Type B pancreatic cell (in vitro differentiated cells): Measurements from ENCODE around the gene CBFA2T3. TPM values are rescaled to one million over a fixed set of nuclear protein-coding genes. Genes with fewer than 3 reads are reported as not detected.

ENCODE experiments used
- DNase-seq: peaks from one replicate; pipeline ENCODE4 v3.0.0; 2021; ENCODE audit warnings: mixed read lengths; ENCODE audit not compliant: unreplicated experiment; ENCODE audit errors: extremely low spot score
- H3K27ac Mint-ChIP-seq: 2 replicates; pipeline ENCODE4 v1.8.0; 2021; ENCODE audit warnings: mild to moderate bottlenecking, mixed read lengths
- H3K27me3 Mint-ChIP-seq: 2 replicates; pipeline ENCODE4 v1.8.0; 2021; ENCODE audit warnings: mixed read lengths
- H3K36me3 Mint-ChIP-seq: 2 replicates; pipeline ENCODE4 v1.8.0; 2021; ENCODE audit warnings: mixed read lengths
- H3K4me1 Mint-ChIP-seq: one replicate; pipeline ENCODE4 v1.8.0; 2021; ENCODE audit warnings: mixed read lengths; ENCODE audit not compliant: unreplicated experiment
- H3K4me3 Mint-ChIP-seq: 2 replicates; pipeline ENCODE4 v1.8.0; 2021; ENCODE audit warnings: mild to moderate bottlenecking, mixed read lengths
- H3K9me3 Mint-ChIP-seq: 2 replicates; pipeline ENCODE4 v1.8.0; 2021; ENCODE audit warnings: mixed read lengths
- total RNA-seq: library from RNA; stranded (reverse); gene quantifications from 2 replicates; pipeline ENCODE4 v1.2.1, GENCODE V29; 2021; ENCODE audit warnings: low replicate concordance
- TF ChIP-seq, protein P1 (sequence below): fragments of 200-600 bp; sonication (generic); conservative IDR thresholded peaks from 2 replicates; pipeline ENCODE4 v1.5.0; 2021; ENCODE audit warnings: antibody characterized with exemption, mild to moderate bottlenecking

CBFA2T3 gene
- total RNA-seq, 1 donor from 2014 or later = 8.9 TPM

DNA sequence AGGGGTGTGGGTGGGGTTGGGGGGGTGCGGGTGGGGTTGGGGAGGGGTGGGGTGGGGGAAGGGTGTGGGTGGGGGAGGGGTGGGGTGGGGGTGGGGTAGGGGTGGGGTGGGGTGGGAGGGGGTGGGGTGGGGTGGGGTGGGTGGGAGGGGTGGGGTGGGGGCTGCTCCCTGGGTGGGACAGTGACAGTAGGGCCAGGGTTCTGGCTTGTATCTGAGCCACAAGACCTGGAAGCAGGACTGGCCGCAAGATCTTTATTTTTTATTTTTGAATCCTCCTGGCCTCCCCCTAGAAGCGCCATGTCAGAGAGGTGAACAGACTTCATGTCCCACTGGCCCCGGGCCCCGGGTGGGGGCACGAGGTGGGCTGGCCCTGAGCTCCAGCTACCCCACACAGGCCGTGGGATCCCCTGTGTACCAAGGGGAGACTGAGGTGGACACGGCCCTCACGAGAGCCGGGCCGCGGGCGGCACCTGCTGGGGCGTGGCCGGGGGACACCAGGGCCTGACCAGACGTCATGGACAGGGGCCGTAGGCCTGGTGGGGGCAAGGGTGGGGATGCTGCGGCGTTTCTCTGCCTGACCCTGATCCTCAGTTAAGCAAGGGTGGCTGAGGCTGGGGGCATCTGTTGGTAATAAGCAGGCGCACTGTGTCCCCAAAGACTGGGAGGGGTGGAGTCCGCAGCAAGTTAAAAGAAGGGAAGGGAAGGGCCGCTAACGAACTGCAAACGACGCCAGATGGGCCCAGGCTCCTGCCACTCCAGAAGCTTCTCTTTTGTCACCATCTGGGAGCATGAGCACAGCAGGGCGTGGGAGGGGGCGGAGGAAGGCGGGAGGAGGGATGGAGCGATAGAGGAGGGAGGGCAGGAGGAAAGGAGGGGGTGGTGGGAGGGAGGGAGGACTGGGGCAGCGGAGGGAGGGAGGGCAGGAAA lies 88.3 kb downstream of the CBFA2T3 start:
- Mint-ChIP-seq H3K4me1 (no peaks in the 10 kb centered on the region), H3K27me3 (no peaks in the 10 kb centered on the region), H3K9me3 (no peaks in the 10 kb centered on the region), H3K36me3 (no peaks in the 10 kb centered on the region), H3K27ac (no peak overlapping the region), H3K4me3 (no peak overlapping the region)
- TF ChIP-seq, protein P1, sequence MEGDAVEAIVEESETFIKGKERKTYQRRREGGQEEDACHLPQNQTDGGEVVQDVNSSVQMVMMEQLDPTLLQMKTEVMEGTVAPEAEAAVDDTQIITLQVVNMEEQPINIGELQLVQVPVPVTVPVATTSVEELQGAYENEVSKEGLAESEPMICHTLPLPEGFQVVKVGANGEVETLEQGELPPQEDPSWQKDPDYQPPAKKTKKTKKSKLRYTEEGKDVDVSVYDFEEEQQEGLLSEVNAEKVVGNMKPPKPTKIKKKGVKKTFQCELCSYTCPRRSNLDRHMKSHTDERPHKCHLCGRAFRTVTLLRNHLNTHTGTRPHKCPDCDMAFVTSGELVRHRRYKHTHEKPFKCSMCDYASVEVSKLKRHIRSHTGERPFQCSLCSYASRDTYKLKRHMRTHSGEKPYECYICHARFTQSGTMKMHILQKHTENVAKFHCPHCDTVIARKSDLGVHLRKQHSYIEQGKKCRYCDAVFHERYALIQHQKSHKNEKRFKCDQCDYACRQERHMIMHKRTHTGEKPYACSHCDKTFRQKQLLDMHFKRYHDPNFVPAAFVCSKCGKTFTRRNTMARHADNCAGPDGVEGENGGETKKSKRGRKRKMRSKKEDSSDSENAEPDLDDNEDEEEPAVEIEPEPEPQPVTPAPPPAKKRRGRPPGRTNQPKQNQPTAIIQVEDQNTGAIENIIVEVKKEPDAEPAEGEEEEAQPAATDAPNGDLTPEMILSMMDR = no peak
- DNase-seq = no peak

DNA sequence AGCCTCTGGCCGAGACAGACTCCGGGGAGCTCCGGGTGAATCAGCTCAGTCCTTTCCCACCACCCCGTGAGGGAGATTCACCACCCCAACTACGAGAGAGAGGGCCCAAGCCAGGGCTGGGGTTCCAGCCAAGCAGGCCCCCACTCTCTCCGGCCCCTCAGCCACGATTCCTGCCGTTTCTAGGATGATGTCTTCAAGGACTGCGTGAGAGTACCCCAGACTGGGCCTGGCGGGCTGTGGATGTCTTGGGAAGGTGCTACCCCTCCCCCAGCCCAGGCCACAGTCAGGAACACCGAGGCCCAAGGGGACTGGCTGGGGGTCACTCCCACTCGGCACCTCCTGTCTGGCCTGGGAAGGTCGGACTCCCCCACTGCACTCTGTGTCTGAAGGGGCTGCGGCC lies 89.0 kb downstream of the CBFA2T3 start:
- Mint-ChIP-seq H3K4me3 (no peak overlapping the region), H3K36me3 (no peaks in the 10 kb centered on the region), H3K27me3 (no peaks in the 10 kb centered on the region), H3K9me3 (no peaks in the 10 kb centered on the region), H3K4me1 (no peaks in the 10 kb centered on the region), H3K27ac (no peak overlapping the region)
- TF ChIP-seq, protein P1 = no peak
- no peak for DNase-seq

DNA sequence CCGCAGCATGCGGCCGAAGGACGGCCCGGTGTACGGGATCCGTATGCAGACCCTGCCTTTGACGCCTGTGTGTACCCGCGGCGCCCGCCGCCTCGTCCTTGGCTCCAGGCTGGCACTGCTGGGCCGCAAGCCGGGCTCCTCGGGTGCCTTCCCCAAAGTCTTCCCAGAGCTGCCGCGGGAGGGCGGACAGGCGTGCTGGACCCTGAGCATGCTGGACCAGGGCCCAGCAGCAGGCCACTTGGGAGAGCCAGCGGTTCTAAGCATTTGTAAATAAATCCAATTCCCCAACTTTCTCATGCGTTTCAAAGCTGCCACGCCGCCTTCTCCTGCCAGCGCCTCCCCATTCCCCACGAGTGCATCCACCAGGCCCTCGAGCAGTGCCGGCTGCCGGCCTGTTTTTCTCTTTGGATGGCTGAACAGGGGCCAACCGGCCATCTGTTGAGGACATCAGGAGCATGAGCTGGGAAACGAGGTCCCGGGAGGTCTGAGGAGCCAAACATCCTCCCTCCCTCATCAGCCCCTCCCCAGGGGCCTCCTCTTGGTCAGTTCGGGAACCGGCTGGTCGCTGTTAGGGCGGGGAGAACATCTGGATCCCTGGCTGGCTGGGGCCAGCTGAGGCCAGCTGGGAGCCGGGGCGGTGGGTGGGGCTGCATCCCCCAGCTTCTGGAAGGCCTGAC lies 90.0 kb downstream of the CBFA2T3 start:
- DNase-seq = no peak
- Mint-ChIP-seq H3K27me3 (no peaks in the 10 kb centered on the region), H3K9me3 (no peaks in the 10 kb centered on the region), H3K4me3 (no peak overlapping the region), H3K36me3 (no peaks in the 10 kb centered on the region), H3K4me1 (no peaks in the 10 kb centered on the region), H3K27ac (no peak overlapping the region)
- TF ChIP-seq, protein P1 = no peak

DNA sequence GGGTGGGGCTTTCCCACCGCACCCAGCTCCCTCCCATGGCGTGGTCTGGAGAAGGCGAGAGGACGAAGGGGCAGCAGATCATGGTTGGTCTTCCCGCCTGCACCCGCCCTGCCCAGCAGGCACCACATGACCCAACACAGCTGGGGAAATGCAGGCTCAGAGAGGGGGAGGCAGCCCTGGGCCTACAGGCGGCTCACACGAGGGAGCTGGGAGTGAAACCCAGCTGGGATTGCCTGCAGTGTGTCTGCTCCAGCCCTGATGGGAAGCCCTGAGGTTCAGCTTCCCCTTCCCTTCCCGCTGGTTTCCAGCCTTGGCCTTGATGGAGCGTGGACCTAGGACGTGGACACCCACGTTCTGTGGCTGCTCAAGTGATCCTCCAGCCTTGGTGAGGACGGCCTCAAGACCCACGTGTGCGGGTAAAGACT lies 90.6 kb downstream of the CBFA2T3 start:
- no peak overlapping the region for H3K27ac Mint-ChIP-seq
- H3K4me3 Mint-ChIP-seq = no peak overlapping the region
- H3K36me3 Mint-ChIP-seq = no peaks in the 10 kb centered on the region
- no peaks in the 10 kb centered on the region for H3K4me1 Mint-ChIP-seq
- no peak for DNase-seq
- H3K27me3 Mint-ChIP-seq = no peaks in the 10 kb centered on the region
- H3K9me3 Mint-ChIP-seq = no peaks in the 10 kb centered on the region
- TF ChIP-seq, protein P1 = no peak

DNA sequence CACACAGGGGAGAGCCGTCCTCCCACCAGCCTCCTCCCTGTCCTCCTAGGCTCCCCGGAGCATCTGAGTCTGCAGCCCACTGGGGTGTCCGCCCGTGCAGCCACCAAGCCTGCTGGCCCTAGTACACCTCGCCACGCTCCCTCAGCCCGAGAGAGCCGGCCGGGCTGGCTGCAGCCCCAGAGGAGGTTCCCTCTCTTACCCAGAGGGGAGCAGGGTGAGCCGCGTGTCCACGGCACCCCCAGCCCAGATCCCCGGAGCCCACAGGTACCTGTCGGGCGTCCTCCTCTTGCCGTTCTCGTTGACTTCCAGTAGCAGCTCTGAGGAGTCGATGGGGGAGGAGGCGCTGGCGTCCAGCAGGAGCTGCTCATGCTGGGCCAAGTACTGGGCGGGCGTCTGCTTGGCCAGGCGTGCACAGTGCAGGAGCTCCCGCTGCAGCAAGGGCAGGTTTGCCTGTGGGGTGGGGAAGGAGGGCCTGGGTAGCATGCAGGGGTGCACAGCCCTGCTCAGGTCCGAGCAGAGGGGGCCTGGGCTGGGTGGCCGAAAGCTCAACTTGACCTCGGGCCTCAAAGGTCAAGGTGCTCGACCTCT lies 91.2 kb downstream of the CBFA2T3 start:
- H3K4me3 Mint-ChIP-seq = no peak overlapping the region
- no peak for DNase-seq
- TF ChIP-seq, protein P1 = no peak
- no peaks in the 10 kb centered on the region for H3K27me3 Mint-ChIP-seq
- H3K4me1 Mint-ChIP-seq = no peaks in the 10 kb centered on the region
- no peak overlapping the region for H3K27ac Mint-ChIP-seq
- no peaks in the 10 kb centered on the region for H3K9me3 Mint-ChIP-seq
- H3K36me3 Mint-ChIP-seq = no peaks in the 10 kb centered on the region
